KOPT-K1 (cell line): ENCODE results near the gene LRIG2.
"Not testable (repeated sequence)": the region's sequence is repeated elsewhere in the genome, so short reads cannot be mapped to it uniquely, and the experiment has no call there.

Experiments
- H3K27ac ChIP-seq: fragments of 200-600 bp; sonication (generic); 2 replicates; pipeline ENCODE4 v1.5.1; 2016; ENCODE audit warnings: antibody characterized with exemption, mild to moderate bottlenecking, low read depth, low read length; ENCODE audit not compliant: poor library complexity, severe bottlenecking
- H3K36me3 ChIP-seq: fragments of 200-600 bp; sonication (generic); 2 replicates; pipeline ENCODE4 v1.5.1; 2017; ENCODE audit warnings: antibody characterized with exemption, mild to moderate bottlenecking, low read length, moderate library complexity; ENCODE audit not compliant: insufficient read depth
- H3K9me3 ChIP-seq: fragments of 200-600 bp; sonication (generic); 2 replicates; pipeline ENCODE4 v1.5.1; 2017; ENCODE audit warnings: antibody characterized with exemption, low read length, mild to moderate bottlenecking; ENCODE audit not compliant: insufficient read depth, poor library complexity, severe bottlenecking

Gene LRIG2

GRCh38 chr1:113158743-113159142, 85.7 kb downstream of the LRIG2 start:
- H3K27ac ChIP-seq, H3K36me3 ChIP-seq: not testable (repeated sequence)
- H3K9me3 ChIP-seq: peaks cover 23% of the 10 kb centered on the region

DNA sequence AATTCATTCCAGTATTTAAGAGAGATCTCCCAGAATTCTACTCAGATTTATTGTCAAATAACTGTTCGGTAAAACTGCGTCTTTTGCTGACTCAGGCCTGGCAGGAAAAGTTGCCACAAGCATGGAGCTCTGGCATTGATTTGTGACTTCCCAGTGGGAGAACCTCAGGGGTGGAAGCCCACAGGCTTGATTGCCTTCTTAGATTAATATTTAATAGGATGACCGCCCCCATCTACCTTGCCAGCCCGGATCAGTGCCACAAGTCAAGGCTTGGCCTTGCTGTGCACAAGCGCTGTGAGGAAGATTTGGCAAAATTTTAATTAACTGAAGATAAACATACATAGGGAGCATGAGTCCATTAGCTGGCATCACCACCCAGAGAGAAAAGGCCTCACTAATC, 93.5 kb downstream of the LRIG2 start:
- Histone ChIP-seq H3K9me3 (peaks cover 5% of the 10 kb centered on the region), H3K36me3 (no peaks in the 10 kb centered on the region), H3K27ac (no peak overlapping the region)

DNA sequence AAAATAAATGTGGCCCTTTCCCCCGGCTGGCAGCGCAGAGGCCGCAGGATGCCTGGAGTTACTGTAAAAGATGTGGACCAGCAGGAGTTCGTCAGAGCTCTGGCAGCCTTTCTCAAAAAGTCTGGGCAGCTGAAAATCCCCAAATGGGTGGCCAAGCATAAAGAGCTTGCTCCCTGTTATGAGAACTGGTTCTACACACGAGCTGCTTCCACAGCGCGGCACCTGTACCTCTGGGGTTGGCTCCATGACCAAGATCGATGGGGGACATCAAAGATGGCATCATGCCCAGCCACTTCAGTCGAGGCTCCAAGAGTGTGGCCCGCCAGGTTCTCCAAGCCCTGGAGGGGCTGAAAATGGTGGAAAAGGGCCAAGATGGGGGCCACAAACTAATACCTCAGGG, 95.9 kb downstream of the LRIG2 start:
- peaks cover 24% of the 10 kb centered on the region for H3K9me3 ChIP-seq
- no peak overlapping the region for H3K27ac ChIP-seq
- no peaks in the 10 kb centered on the region for H3K36me3 ChIP-seq

DNA sequence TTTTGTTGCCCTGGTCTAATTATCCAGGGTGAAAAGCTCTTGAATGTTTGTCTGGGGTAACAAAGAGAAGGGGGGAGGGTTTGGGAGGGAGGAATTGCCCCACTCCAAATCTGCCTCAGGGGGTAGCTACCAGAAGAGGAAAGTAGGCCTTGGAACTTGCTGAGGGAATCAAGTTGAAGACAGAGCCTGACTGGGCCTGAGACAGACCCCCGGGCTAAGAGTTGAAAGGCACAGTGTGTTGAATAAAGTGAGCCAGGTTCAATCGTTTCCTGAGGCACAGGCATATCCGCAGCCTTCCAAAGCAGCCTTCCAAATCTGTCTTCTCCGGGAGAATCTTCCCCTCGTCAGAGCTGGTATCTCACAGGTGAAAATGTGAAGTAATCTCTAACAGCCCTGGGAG, 96.6 kb downstream of the LRIG2 start:
- Histone ChIP-seq H3K36me3 (no peaks in the 10 kb centered on the region), H3K27ac (no peak overlapping the region), H3K9me3 (peaks cover 24% of the 10 kb centered on the region)

GRCh38 chr1:113170519-113170918, 97.5 kb downstream of the LRIG2 start:
- Histone ChIP-seq H3K36me3 (no peaks in the 10 kb centered on the region), H3K9me3 (peaks cover 24% of the 10 kb centered on the region), H3K27ac (no peak overlapping the region)

- H3K9me3 ChIP-seq: peaks cover 7% of the 10 kb centered on the region
- H3K27ac ChIP-seq: no peak overlapping the region
- no peaks in the 10 kb centered on the region for H3K36me3 ChIP-seq
These were observed 105.1 kb downstream of the LRIG2 start for GRCh38 chr1:113178106-113178505.

- no peaks in the 10 kb centered on the region for H3K36me3 ChIP-seq
- H3K9me3 ChIP-seq: peaks cover 4% of the 10 kb centered on the region
- no peak overlapping the region for H3K27ac ChIP-seq
These were observed 105.5 kb downstream of the LRIG2 start for GRCh38 chr1:113178522-113178921.
